Measurements from ENCODE around the gene B4GALNT2.
A peak's percentile ranks its signal among the peaks of the same experiment; 100 is the strongest.

The B4GALNT2 gene

GRCh38 chr17:49216953-49217650 lies 84.5 kb downstream of the B4GALNT2 start:
- no peak for DNase-seq
- Histone ChIP-seq H3K36me3 (no peaks in the 10 kb centered on the region), H3K9me3 (ENCODE audit: severe bottlenecking) (no peaks in the 10 kb centered on the region), H3K27ac (no peak overlapping the region), H3K27me3 (ENCODE audit: insufficient read depth, low read depth, severe bottlenecking) (no peaks in the 10 kb centered on the region), H3K4me3 (ENCODE audit: low read depth, low read length) (no peak overlapping the region)
- TF ChIP-seq CTCF (IDR thresholded peaks at IDR 0.05; ENCODE audit: low read depth, low read length) = no peak

GRCh38 chr17:49217651-49218413 lies 85.3 kb downstream of the B4GALNT2 start:
- no peak for TF ChIP-seq CTCF (IDR thresholded peaks at IDR 0.05; ENCODE audit: low read depth, low read length)
- no peaks in the 10 kb centered on the region for H3K9me3 ChIP-seq (ENCODE audit: severe bottlenecking)
- no peak overlapping the region for H3K4me3 ChIP-seq (ENCODE audit: low read depth, low read length)
- H3K27me3 ChIP-seq (ENCODE audit: insufficient read depth, low read depth, severe bottlenecking) = no peaks in the 10 kb centered on the region
- no peaks in the 10 kb centered on the region for H3K36me3 ChIP-seq
- H3K27ac ChIP-seq = no peak overlapping the region
- no peak for DNase-seq

GRCh38 chr17:49218941-49219913 lies 86.7 kb downstream of the B4GALNT2 start:
- no peaks in the 10 kb centered on the region for H3K27me3 ChIP-seq (ENCODE audit: insufficient read depth, low read depth, severe bottlenecking)
- peak; percentile 51 for DNase-seq
- H3K27ac ChIP-seq = no peak overlapping the region

GRCh38 chr17:49219987-49220386 lies 87.4 kb downstream of the B4GALNT2 start:
- Histone ChIP-seq H3K9me3 (ENCODE audit: severe bottlenecking) (no peaks in the 10 kb centered on the region), H3K4me3 (ENCODE audit: low read depth, low read length) (no peak overlapping the region), H3K27ac (no peak overlapping the region), H3K36me3 (no peaks in the 10 kb centered on the region; the same call in 1 of the 2 replicates), H3K27me3 (ENCODE audit: insufficient read depth, low read depth, severe bottlenecking) (no peaks in the 10 kb centered on the region)
- no peak for DNase-seq
- TF ChIP-seq CTCF (IDR thresholded peaks at IDR 0.05; ENCODE audit: low read depth, low read length) = no peak

More at GRCh38 chr17:49218941-49219913, 86.7 kb downstream of the B4GALNT2 start:
- peak; percentile 60 for TF ChIP-seq CTCF (IDR thresholded peaks at IDR 0.05; ENCODE audit: low read depth, low read length)
- no peak overlapping the region for H3K4me3 ChIP-seq (ENCODE audit: low read depth, low read length)
- H3K36me3 ChIP-seq = no peaks in the 10 kb centered on the region
- H3K9me3 ChIP-seq (ENCODE audit: severe bottlenecking) = no peaks in the 10 kb centered on the region

GRCh38 chr17:49223168-49223516 lies 90.6 kb downstream of the B4GALNT2 start:
- Histone ChIP-seq H3K4me3 (ENCODE audit: low read depth, low read length) (no peak overlapping the region), H3K27ac (no peak overlapping the region), H3K27me3 (ENCODE audit: insufficient read depth, low read depth, severe bottlenecking) (no peaks in the 10 kb centered on the region), H3K36me3 (no peaks in the 10 kb centered on the region; the same call in 1 of the 2 replicates), H3K9me3 (ENCODE audit: severe bottlenecking) (no peaks in the 10 kb centered on the region)
- no peak for TF ChIP-seq CTCF (IDR thresholded peaks at IDR 0.05; ENCODE audit: low read depth, low read length)
- DNase-seq = no peak

Data from WERI-Rb-1 (cell line).